HL-60 (cell line): ENCODE results near the gene CNTN2.

ENCODE experiments used
- DNase-seq, 2 experiments: peaks; one replicate each; pipeline ENCODE4 v3.0.0-alpha.2; 2010 to 2020; ENCODE audit warnings: low read depth in 1 of 2, low spot score in 1 of 2
- H3K27ac ChIP-seq: fragments of 250-450 bp; sonication (Bioruptor Pico); replicated peaks from 2 replicates; pipeline ENCODE4 v1.5.1; 2020; ENCODE audit warnings: mild to moderate bottlenecking, moderate library complexity
- H3K27me3 ChIP-seq: fragments of 250-450 bp; sonication (Bioruptor Pico); 2 replicates; pipeline ENCODE4 v1.5.1; 2021; ENCODE audit warnings: mild to moderate bottlenecking, moderate library complexity; ENCODE audit not compliant: insufficient read depth, poor library complexity, severe bottlenecking
- H3K4me3 ChIP-seq: replicated peaks from 2 replicates; pipeline ENCODE4 v1.5.1; 2011; ENCODE audit warnings: mild to moderate bottlenecking, control low read depth, low read length; ENCODE audit not compliant: insufficient read depth
- CTCF ChIP-seq: IDR thresholded peaks from one replicate; pipeline ENCODE4 v1.5.1; 2011; ENCODE audit warnings: low read length, control low read depth, inconsistent platforms; ENCODE audit not compliant: insufficient read depth
- GABPA ChIP-seq: IDR thresholded peaks from 2 replicates; pipeline ENCODE4 v1.6.1; 2012; ENCODE audit warnings: low read depth
- POLR2AphosphoS5 ChIP-seq: IDR thresholded peaks from 2 replicates; pipeline ENCODE4 v1.6.1; 2012; ENCODE audit warnings: low read depth
- REST ChIP-seq: IDR thresholded peaks from 2 replicates; pipeline ENCODE4 v1.6.1; 2012; ENCODE audit warnings: low read depth; ENCODE audit not compliant: insufficient replicate concordance
- SPI1 ChIP-seq: IDR thresholded peaks from 2 replicates; pipeline ENCODE4 v1.6.1; 2012; ENCODE audit warnings: low read depth, mild to moderate bottlenecking, borderline replicate concordance

The CNTN2 gene

GRCh38 chr1:205072881-205073280 lies 29.9 kb downstream of the CNTN2 start:
- DNase-seq = no peak
- H3K27ac ChIP-seq = no peak overlapping the region
- H3K4me3 ChIP-seq = no peak overlapping the region
- H3K27me3 ChIP-seq = no peaks in the 10 kb centered on the region
- TF ChIP-seq GABPA = no peak
- TF ChIP-seq CTCF = no peak
- no peak for TF ChIP-seq REST
- no peak for TF ChIP-seq POLR2AphosphoS5
- no peak for TF ChIP-seq SPI1

- DNase-seq = no peak
- no peak for TF ChIP-seq CTCF
- no peak for TF ChIP-seq POLR2AphosphoS5
- TF ChIP-seq GABPA = no peak
- no peak for TF ChIP-seq REST
- no peak for TF ChIP-seq SPI1
- no peak overlapping the region for H3K27ac ChIP-seq
- H3K4me3 ChIP-seq = no peak overlapping the region
- no peaks in the 10 kb centered on the region for H3K27me3 ChIP-seq
Observed at GRCh38 chr1:205073511-205073910, 30.5 kb downstream of the CNTN2 start.

- DNase-seq = no peak
- no peak for TF ChIP-seq REST
- TF ChIP-seq SPI1 = no peak
- no peak for TF ChIP-seq POLR2AphosphoS5
- TF ChIP-seq CTCF = no peak
- TF ChIP-seq GABPA = no peak
- H3K4me3 ChIP-seq = no peak overlapping the region
- no peaks in the 10 kb centered on the region for H3K27me3 ChIP-seq
- no peak overlapping the region for H3K27ac ChIP-seq
Observed at GRCh38 chr1:205074084-205074483, 31.1 kb downstream of the CNTN2 start.
